Left ventricle myocardium inferior (tissue), 1 donor: ENCODE measurements around the gene PLA2G4F. TPM values are rescaled to one million over a fixed set of nuclear protein-coding genes. Genes with fewer than 3 reads are reported as not detected.

Experiments used
- DNase-seq: peaks from one replicate; pipeline ENCODE4 v3.0.0-alpha.2; 2020
- H3K27ac ChIP-seq: fragments of 200-600 bp; replicated peaks from 2 replicates; pipeline ENCODE4 v1.8.0; 2021
- H3K27me3 ChIP-seq: fragments of 200-600 bp; 2 replicates; pipeline ENCODE4 v1.8.0; 2021; ENCODE audit warnings: low read depth
- H3K36me3 ChIP-seq: fragments of 200-600 bp; 2 replicates; pipeline ENCODE4 v1.8.0; 2021
- H3K4me1 ChIP-seq: fragments of 200-600 bp; 2 replicates; pipeline ENCODE4 v1.8.0; 2021
- H3K4me3 ChIP-seq: fragments of 200-600 bp; 2 replicates; pipeline ENCODE4 v1.8.0; 2021; ENCODE audit warnings: mild to moderate bottlenecking, moderate library complexity
- H3K9me3 ChIP-seq: fragments of 200-600 bp; replicated peaks from 2 replicates; pipeline ENCODE4 v1.8.0; 2021
- intact Hi-C: fragments of 100-400 bp; cut with micrococcal nuclease; formaldehyde crosslinking; loops from one replicate; pipeline ENCODE4 v1.11.0; 2022
- total RNA-seq: library from RNA; stranded (reverse); fragmentation: NEBNext Ultra II Directional; extraction: Animal tissue kit (Norgen Biotek cat#: 25700); gene quantifications from one replicate; pipeline ENCODE4 v1.2.1, GENCODE V29; 2021
- TF ChIP-seq, protein P1 (sequence below): fragments of 200-600 bp; IDR thresholded peaks from 2 replicates; pipeline ENCODE4 v1.8.0; 2021; ENCODE audit warnings: antibody characterized with exemption, mild to moderate bottlenecking, borderline replicate concordance
- donor health status: DM: no; HTN: yes; CAD: no; lungs with severe emphysema.

Gene PLA2G4F
- total RNA-seq, 1 donor from 2014 or later, result 2.1 TPM

DNA sequence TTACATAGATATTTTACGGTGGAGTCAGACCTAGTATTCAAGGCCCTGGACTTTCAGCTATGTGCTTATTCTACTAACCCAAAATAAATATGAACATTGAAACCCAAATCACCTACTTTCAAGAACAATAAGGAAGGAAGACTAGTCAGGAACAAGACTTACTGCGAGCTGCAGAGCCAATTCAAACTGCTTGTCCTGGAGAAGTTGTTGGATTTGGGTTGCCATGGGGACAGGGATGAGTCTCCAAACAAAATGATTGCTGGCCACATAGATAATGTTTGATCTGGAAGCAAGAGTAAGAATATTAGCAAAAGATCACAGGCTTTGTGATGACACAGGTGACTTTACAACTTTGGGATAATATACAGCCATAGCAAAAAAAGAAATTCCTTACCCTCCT is 21.6 kb upstream of the PLA2G4F start:
- Histone ChIP-seq H3K27ac (no peak overlapping the region), H3K27me3 (no peaks in the 10 kb centered on the region), H3K36me3 (peaks cover 89% of the 10 kb centered on the region), H3K9me3 (no peaks in the 10 kb centered on the region), H3K4me3 (no peak overlapping the region), H3K4me1 (peaks cover 11% of the 10 kb centered on the region)
- TF ChIP-seq, protein P1, sequence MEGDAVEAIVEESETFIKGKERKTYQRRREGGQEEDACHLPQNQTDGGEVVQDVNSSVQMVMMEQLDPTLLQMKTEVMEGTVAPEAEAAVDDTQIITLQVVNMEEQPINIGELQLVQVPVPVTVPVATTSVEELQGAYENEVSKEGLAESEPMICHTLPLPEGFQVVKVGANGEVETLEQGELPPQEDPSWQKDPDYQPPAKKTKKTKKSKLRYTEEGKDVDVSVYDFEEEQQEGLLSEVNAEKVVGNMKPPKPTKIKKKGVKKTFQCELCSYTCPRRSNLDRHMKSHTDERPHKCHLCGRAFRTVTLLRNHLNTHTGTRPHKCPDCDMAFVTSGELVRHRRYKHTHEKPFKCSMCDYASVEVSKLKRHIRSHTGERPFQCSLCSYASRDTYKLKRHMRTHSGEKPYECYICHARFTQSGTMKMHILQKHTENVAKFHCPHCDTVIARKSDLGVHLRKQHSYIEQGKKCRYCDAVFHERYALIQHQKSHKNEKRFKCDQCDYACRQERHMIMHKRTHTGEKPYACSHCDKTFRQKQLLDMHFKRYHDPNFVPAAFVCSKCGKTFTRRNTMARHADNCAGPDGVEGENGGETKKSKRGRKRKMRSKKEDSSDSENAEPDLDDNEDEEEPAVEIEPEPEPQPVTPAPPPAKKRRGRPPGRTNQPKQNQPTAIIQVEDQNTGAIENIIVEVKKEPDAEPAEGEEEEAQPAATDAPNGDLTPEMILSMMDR, result no peak
- intact Hi-C loops, result no loop called here
- no peak for DNase-seq

DNA sequence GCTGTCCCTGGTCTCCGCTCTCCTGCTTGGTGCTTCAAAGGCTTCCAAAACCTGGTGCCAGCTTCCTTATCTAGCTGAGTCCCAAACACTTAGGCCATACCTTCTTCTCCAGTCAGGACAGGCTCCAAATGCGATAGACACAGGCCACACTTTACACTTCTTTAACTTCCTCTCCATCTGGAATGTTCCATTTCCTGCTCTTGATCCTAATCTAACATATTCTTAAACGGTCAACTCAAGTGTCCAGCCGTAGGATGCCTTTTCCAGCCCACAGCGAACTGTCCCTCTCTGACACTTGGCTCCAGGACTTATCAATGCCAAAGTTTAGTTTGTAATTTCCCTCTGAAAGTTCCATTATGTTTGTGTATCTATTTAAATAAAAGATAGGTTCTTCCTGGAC is 19.2 kb upstream of the PLA2G4F start:
- Histone ChIP-seq H3K36me3 (peaks cover 90% of the 10 kb centered on the region), H3K27ac (peak overlapping the region; percentile 3), H3K4me1 (peaks cover 35% of the 10 kb centered on the region), H3K27me3 (no peaks in the 10 kb centered on the region), H3K9me3 (no peaks in the 10 kb centered on the region), H3K4me3 (no peak overlapping the region)
- TF ChIP-seq, protein P1, result no peak
- no peak for DNase-seq
- intact Hi-C loops, result no loop called here

DNA sequence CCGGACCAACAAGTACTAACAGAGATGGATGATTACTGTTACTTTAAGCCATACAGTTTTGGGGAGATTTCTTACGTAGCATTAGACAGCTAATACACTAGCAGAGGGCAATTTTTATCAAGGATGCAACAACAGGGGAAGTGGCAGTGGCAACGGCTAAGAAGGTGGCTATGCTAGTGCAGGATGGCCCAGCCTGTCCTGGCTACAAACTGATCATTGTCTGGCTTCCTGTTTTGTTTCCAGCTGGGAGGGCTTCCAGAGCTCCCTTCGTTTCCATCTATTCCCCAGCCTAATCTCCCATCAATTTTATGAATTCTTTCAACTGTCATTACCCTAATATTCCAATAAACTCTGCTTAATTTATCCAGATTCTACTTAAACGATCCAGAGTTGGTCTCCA is 16.0 kb upstream of the PLA2G4F start:
- Histone ChIP-seq H3K9me3 (no peaks in the 10 kb centered on the region), H3K27me3 (no peaks in the 10 kb centered on the region), H3K36me3 (peaks cover 89% of the 10 kb centered on the region), H3K4me1 (peaks cover 36% of the 10 kb centered on the region), H3K4me3 (no peak overlapping the region), H3K27ac (peak overlapping the region; percentile 54)
- no peak for DNase-seq
- TF ChIP-seq, protein P1, result no peak
- intact Hi-C loops, result no loop called here

DNA sequence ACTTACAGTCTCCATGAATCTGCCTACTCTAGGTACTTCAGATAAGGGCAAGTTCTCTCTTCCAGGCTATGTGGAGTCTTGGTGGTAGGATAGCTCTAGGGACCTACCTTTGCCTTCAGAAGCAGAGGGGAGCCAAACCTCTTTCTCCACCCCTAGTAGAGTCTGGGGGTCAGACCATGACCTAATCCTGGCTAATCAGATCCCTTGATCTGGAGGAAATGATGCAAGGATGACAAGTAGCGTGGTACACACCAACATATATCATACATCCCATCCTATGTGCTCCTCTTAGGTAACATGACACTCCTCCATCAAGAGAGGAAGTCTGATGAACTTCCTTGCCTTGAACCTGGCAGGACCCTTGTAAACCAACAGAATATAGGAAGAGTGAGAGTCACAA is 15.4 kb upstream of the PLA2G4F start:
- H3K4me1 ChIP-seq, result peaks cover 36% of the 10 kb centered on the region
- H3K4me3 ChIP-seq, result no peak overlapping the region
- no peaks in the 10 kb centered on the region for H3K9me3 ChIP-seq
- peak overlapping the region; percentile 54 for H3K27ac ChIP-seq
- H3K27me3 ChIP-seq, result no peaks in the 10 kb centered on the region
- H3K36me3 ChIP-seq, result peaks cover 89% of the 10 kb centered on the region
- DNase-seq, result no peak
- intact Hi-C loops, result no loop called here
- TF ChIP-seq, protein P1, result no peak

DNA sequence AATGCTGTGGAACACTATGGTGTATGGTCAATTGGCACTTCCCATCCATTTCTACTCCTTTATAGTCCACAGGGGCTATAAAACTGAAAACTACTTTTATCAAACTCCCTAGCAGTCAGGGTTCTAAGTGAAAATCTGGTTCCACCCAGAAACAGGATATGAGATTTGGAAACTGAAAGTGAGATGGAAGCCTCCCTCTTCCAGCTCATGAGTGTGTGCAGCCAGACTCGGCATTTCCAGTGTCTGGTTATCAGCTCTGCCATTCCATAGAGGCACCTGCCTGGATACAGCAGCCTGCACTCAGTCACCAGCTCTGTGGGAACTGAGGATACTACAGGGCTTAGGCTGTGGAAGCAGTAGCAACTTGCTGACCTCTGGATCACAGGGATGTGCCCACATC is 14.7 kb upstream of the PLA2G4F start:
- no peak for DNase-seq
- peak overlapping the region; percentile 54 for H3K27ac ChIP-seq
- H3K9me3 ChIP-seq, result no peaks in the 10 kb centered on the region
- intact Hi-C loops, result no loop called here
- no peaks in the 10 kb centered on the region for H3K27me3 ChIP-seq
- H3K36me3 ChIP-seq, result peaks cover 93% of the 10 kb centered on the region
- TF ChIP-seq, protein P1, result no peak
- no peak overlapping the region for H3K4me3 ChIP-seq
- peaks cover 36% of the 10 kb centered on the region for H3K4me1 ChIP-seq
